Activated CD8-positive, alpha-beta memory T cell treated with anti-CD3 and anti-CD28 coated beads for 36 hours (primary cell): ENCODE results near the gene MC4R. TPM values are rescaled to one million over a fixed set of nuclear protein-coding genes. Genes with fewer than 3 reads are reported as not detected.

Source experiments
- CTCF ChIA-PET: fragments of 350-600 bp; sonication (Branson Sonifier 250); formaldehyde crosslinking; loops from one replicate; lab custom pipeline; 2021; ENCODE audit warnings: antibody characterized with exemption; lab: Charles Lee
- POLR2A ChIA-PET: fragments of 350-600 bp; sonication (Branson Sonifier 250); formaldehyde crosslinking; loops from one replicate; lab custom pipeline; 2021; ENCODE audit warnings: antibody characterized with exemption; lab: Charles Lee
- total RNA-seq, 2 experiments: library from RNA; stranded (reverse); gene quantifications; one replicate each; pipeline ENCODE4 v1.2.3, GENCODE V29; 2021

Gene MC4R
- total RNA-seq, 2 experiments from 2014 or later, result not detected

DNA sequence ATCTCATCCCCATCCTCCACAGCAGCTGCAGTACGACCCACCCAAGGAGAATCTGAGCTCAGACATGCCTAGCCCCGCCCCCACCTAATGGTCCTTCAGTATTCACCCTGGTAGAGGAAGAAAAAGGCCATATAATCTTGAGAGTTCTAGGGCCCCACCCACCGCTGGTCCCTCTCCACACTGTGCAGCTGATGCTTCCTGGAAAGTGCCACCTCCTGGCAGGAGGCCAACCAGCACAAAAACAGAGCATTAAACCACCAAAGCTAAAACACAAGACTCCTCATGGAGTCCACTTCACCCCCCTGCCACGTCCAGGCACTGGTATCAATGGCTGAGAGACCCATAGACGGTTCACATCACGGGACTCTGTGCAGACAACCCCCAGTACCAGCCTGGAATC is 40.7 kb downstream of the MC4R start:
- ChIA-PET POLR2A (no interaction called here), CTCF (no interaction called here)

DNA sequence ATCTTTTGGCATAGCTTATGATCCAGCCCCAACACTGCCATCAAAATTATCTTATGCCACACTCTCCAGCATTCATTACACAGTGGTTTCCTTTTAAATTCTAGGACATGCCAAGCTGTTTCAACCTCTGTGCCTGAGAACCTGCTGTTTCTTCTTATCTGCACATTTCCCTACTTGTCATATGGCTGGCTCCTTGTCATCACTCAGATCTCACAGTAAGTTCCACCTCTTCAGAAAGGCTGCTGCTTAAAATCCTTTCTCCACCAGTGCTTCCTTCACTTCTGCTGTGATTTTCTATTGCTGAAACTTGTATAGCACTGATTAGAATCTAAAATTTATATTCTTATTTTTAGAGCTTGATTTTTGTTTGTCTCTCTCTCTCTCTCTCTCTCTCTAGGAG is 43.4 kb downstream of the MC4R start:
- ChIA-PET POLR2A (no interaction called here), CTCF (no interaction called here)

DNA sequence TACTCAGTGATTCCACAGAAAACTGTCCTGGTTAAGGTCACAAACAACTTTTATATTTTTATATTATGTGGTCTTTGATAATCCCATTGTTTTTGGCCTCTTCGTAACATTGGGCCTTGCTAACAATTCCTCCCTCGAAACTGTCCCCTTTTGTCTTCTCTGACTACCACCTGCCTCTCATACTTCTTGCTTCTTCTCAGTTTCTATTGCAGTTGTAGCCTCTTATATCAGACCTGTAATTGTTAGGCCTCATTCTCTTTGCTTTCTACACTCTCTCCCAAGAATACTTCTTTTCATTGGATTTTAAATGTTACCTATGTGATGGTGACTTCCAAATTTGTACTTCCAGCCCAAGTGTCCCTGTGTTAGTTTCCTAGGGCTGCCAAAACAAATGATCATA is 44.7 kb downstream of the MC4R start:
- ChIA-PET POLR2A (no interaction called here), CTCF (no interaction called here)

DNA sequence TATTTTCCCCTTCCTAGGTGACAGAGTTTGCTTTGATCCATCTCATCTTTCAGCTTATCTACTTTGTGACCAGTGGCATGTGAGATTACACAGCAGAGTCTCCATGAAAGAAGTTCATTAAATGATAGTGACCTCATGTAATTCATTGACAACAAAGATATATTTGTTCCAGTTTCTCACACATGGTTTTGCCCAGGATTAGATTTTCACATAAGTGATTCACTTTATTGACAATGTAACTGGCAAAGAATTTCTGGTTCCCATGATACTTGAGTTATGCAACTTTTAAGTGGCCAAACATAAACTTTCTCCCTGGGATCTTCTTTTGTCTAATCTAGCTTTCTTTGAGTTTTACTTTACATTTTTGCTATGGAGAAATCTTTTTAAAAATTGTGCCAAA is 50.0 kb downstream of the MC4R start:
- POLR2A ChIA-PET, result no interaction called here
- CTCF ChIA-PET, result no interaction called here
